HG03460 (cell line): Measurements from ENCODE around the gene SPEM1.
A peak's percentile ranks its signal among the peaks of the same experiment; 100 is the strongest.

Source experiments
- ATAC-seq: cut with Tn5 transposase; IDR thresholded peaks from one replicate; pipeline ENCODE4 v1.9.1; 2021; ENCODE audit not compliant: unreplicated experiment

SPEM1 gene, protein sequence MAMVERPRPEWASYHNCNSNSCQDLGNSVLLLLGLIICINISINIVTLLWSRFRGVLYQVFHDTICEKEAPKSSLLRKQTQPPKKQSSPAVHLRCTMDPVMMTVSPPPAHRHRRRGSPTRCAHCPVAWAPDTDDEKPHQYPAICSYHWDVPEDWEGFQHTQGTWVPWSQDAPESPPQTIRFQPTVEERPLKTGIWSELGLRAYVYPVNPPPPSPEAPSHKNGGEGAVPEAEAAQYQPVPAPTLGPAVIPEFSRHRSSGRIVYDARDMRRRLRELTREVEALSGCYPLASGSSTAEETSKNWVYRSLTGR

DNA sequence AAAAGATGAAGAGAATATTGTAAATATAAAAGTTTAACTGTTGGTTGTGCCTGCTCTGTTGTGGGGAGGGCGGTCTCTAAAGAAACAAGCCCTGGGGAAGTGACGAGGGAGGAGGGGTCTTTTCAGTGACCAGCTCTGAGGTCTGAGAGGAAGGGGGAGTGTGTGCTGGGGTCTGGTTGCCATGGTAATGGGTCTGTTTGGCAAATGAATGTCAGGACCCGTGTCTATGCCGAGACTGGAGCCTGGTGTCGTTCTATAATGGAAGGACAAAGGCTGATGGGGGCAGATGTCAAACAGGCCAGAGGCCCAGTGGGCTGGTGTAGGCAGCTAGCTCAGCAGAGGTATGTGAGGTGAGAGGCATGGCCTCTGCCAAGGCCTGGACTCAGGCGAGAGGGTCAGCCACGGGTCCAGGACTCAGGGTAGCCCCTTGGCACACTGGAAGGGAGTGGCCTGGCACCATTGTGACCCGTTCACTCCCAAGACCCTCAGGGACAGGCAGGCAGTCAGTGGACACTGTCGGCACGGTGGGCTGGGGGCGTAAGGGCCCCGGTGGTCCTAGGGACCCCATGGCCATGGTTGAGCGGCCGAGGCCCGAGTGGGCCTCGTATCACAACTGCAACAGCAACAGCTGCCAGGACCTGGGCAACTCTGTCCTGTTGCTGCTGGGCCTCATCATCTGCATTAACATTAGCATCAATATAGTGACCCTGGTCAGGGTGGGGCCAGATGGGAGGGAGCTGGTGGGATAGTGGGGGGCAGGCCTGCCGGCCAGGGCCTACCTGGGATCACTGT lies at the start of gene SPEM1:
Gene SPEM1 (plus strand): TSS at position 506 of the 792 bp plus-strand sequence. CDS start 61 bp downstream, at position 567.
- no peak for ATAC-seq

DNA sequence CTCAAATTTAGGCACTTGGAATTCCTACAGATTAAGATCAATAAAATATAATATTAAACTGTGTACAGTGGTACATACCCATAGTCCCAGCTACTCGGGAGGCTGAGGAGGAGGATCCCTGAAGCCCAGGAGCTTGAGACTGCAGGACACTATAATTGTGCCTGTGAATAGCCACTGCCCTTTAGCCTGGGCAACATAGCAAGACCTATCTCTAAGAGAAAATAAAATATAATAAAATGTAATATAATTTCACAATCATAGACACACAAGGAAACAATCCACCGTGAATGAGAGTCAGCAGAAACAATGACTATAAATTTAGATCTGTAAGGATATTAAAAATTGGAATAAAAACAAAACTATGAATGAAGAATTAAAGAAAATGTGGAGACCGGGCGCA lies 49.3 kb upstream of the SPEM1 start:
- no peak for ATAC-seq

DNA sequence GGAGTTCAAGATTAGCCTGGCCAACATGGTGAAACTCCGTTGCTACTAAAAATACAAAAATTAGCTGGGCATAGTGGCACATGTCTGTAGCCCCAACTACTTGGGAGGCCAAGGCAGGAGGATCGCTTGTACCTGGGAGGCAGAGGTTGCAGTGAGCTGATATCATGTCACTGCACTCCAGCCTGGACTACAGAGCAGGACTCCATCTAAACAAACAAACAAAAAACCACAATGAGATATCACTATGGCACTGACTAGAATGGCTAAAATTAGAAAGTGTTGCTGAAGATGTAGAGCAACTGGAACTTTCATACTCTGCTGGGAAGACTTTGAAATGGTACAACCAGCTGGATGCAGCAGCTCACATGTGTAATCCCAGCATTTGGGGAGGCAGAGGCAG lies 45.8 kb upstream of the SPEM1 start:
- ATAC-seq = no peak

DNA sequence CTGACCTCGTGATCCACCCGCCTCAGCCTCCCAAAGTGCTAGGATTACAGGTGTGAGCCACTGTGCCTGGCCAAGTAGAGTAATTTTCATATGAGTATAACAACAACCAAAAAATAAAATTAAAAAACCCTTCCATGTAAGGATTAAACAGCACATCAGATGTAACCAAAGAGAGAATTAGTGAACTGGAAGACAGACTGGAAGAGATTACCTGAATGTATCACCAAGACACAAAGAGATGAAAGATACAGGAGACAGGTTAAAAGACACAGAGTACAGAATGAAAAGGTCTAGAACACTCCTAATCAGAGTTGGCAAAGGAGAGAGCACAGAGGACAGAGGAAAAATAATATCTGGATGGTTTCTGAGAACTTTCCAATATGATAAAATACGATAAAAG lies 41.0 kb upstream of the SPEM1 start:
- no peak for ATAC-seq

DNA sequence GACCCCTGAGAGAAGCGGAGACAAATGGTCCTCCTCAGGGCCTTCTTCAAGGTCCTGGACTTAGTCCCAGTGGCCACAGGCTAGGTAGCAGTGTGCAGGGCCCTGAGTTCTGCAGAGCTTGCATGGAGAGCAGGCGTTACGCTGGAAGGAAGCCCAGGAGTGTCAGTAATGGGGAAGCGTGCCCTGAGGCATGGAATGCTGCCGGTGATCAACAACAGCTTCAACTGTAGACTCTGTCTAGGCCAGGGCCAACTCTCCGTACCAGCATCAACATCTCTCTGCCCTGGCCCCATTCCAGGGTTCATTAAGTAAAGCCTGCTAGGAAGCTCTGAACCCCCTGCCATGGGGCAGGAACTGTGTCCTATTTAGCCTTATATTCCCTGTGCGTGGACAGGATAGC lies 39.8 kb upstream of the SPEM1 start:
- no peak for ATAC-seq

DNA sequence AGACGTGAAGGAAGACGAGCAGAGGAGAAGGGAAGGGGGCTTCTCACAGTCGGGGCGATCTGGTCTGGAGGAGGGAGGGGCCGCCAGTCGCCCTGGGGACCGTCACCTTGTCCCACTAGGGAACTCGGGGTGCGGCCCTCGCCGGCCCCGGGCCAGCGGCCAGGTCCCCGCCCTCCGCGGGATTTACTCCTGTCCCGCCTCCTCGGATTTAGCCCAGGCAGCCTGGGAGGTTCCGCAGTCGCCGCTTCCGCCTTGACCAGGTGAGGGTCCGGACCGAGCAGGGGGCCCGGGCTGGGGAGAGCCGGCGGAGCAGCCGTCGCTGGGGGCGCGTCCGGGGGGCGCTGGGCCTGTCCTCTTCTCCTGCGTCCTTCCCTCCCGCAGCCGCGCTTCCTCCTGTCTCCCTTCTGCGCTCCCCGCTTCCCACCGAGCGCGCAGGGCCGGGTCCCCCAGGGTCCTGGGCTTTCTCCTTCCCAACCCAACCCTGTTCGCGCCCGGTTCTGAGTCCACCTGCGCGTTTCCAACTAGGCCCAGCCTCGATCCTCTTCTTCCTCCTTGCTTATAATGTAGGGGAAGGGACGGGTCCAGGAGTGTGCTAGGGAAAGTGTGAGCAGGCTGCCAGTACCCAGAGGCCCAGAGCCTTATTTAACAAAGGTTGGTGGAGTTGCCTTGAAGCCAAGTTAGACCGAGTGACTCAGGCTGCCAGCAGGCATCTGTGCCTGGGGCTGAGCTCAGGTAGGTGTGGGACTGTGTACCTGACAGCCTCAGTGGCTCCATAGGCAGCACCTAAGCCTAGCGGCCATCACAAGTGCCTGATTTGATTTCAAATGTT lies 39.1 kb upstream of the SPEM1 start, which contains the start of gene TNK1:
Gene TNK1 (plus strand): TSS at position 235 of the 829 bp plus-strand sequence. CDS start 1,838 bp downstream, outside the sequence.
- no peak for ATAC-seq

DNA sequence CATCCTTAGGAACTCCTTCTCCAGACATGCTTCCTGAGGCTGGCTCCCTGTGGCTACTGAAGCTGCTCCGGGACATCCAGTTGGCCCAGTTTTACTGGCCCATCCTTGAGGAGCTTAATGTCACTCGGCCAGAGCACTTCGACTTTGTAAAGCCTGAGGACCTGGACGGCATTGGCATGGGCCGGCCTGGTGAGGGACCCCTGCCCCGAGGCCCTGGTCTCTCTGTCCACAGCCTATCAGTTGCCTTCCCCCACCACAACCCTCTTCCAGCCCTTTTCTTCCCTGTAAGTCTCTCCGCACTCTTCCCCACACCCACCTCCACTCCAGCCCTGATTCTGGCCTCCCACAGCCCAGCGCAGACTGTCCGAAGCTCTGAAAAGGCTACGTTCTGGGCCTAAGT lies 37.2 kb upstream of the SPEM1 start:
- no peak for ATAC-seq

DNA sequence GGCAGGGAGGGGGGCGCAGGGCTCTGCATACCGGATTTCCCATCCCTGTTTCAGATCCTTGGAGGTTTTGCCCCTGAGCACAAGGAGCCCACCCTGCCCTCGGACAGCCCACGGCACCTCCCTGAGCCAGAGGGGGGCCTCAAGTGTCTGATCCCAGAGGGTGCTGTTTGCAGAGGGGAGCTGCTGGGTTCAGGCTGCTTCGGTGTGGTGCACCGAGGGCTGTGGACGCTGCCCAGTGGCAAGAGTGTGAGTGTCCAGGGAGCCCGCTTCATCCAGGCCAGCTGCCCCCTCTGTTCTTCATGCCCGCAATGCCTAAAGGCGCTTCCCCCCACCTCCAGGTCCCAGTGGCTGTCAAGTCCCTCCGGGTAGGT lies 36.8 kb upstream of the SPEM1 start:
- ATAC-seq = no peak

DNA sequence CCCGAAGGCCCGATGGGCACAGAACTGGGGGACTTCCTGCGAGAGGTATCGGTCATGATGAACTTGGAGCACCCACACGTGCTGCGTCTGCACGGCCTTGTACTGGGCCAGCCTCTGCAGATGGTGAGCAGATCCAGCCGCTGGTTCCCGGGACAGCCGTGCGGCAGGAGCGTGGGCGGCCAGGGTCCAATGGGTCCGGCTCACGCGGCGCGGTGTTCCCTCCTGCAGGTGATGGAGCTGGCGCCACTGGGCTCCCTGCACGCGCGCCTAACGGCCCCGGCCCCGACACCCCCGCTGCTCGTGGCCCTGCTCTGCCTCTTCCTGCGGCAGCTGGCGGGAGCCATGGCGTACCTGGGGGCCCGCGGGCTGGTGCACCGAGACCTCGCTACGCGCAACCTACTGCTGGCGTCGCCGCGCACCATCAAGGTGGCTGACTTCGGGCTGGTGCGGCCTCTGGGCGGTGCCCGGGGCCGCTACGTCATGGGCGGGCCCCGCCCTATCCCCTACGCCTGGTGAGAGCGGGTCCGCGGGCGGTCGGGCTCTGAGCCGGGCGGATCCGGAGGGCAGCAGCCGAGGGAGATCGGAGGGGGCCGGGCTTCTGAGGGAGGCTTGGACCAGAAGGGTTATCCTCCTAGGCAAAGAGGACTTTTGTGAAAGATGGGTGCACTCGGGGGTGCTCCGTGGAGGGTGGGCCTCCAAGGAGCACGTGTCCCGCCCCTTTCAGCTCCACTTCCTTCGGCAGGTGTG lies 36.2 kb upstream of the SPEM1 start:
- peak; percentile 67 for ATAC-seq

DNA sequence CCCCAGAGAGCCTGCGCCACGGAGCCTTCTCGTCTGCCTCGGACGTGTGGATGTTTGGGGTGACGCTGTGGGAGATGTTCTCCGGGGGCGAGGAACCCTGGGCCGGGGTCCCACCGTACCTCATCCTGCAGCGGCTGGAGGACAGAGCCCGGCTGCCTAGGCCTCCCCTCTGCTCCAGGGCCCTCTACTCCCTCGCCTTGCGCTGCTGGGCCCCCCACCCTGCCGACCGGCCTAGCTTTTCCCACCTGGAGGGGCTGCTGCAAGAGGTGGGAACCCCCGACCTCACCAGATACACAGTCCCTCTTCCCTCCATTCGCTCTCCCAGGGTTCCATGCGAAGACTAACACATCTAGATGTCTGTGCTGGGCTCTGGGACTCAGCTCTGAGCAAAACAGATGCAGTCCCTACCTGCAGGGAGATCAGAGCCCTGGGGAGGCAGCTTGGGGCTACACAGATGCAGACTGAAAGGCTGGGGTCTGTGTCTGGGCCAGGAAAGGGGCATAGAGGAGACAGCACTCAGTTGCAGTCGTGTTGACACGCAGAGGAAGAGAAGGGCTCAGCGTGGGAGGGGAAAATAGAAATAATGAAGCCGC lies 35.5 kb upstream of the SPEM1 start:
- ATAC-seq = no peak

DNA sequence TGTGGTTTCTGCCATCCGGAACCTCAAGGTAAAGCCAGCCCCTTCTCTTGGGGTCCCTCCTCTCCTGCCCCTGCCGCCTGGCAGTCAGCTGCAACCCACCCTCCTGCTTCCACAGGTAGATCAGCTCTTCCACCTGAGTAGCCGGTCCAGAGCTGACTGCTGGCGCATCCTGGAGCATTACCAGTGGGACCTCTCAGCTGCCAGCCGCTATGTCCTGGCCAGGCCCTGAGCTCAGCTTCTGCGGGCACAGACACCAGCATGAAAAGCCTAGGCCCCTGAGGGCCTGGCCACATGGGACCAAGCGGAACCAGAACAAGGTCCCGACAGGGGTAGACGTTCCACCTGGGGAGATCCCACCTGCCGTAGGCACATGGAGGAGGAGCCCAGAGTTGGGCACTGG lies 31.3 kb upstream of the SPEM1 start:
- ATAC-seq = no peak

DNA sequence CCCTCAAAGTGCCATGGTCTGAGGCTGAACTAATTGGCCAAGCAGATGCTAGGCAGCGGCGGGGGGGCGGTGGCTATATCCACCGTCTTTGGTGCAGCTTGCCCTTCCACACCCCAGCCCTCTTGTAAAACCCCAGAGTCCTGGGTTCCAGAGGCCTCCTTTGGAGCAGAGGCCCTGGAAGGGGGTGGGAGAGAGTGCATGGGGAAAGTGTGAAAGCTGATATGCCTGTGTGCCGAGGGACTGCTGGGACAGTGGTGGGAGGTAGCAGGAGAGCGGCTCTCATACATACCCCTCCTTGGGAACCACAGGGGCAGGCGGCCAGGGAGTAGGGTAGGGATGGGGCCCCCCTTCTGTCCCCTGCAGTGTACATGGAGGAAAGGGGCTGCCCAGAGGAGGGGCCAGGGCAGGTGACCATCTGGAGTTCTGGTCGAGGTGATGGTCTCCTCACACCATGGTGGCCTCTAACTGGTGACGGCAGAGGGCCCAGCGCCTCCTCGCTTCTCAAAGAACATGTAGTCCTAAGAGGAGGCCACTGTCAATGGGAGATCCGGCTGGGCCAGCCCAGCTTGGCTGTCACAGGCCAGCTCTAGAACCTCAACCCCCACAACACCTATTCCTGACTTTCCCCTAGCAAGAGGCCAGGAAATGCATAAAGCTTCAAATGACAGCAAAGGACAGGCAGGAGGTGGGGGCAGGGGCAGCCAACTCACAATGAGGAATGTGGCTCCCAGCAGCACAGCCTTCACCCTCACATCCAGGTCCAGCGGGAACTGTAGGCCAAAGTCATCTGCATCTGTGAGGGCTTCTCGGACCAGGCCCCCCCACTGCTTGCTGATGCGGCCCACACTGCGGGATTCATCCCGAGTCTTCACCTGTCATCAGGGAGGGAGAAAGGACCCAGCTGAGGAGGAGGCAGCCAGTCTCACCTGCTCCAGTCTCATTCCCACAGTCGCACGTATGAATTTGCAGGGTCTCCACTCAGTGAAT lies 29.9 kb upstream of the SPEM1 start:
- no peak for ATAC-seq

DNA sequence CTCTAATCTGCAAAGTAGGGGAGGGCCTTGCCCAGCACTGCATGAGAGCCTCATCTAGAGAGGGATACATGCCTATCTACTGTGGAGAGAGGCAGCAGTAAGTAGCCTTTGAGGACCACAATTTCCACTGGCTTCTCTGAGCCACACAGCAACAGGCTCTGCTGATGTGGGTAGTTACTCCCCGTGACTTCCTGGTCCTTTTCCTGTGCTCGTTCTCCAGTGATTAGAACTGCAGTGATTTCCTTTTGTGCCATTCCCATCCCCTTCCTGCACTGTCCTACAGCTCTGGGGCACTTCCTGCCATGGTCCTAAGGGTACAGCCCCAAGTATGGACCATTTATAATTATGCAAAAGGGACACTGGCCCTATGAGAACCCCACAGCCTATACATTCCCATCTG lies 28.8 kb upstream of the SPEM1 start:
- no peak for ATAC-seq

DNA sequence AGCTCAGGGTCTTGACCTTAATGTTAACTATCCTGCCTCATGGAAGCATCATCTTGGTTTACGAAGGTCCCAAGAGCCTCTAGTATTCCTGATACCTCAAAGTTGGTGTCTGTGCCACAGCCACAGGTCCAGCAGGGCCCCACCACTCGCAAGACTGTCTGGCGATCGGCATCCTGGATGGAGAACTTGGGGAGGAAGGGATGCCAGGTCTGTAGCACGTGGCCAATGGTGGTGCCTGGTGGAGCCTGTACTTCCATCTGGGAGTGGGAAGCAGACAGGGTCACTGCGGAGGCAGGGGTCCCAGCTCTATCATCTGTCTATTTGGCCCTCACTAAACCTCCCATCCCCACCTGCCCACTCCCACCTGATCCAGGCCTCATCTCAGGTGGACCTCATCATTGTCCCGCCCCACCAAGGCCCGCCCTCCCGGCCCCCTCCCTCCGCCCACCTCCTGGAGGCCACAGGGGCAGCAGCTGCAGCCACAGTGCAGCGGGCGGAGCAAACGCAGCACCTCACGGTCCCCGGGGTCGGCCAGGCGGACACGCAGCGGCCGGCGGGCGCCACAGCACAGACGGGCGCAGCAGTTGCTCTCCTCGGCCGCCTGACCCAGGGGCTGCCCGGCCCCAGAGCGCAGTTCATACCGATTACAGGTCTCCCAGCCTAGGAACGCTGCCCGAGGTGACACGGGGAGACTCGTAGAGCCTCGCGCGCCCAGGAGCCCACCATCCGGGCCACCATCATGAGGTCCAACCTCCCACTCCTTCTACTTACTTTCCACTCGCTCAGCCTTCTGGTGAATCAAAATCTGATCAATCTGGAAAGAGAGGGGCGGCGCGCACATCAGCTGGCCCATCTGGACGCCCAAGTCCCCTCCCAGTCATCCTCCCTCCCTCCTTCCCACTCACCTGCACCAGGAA lies 27.2 kb upstream of the SPEM1 start:
- ATAC-seq = no peak

DNA sequence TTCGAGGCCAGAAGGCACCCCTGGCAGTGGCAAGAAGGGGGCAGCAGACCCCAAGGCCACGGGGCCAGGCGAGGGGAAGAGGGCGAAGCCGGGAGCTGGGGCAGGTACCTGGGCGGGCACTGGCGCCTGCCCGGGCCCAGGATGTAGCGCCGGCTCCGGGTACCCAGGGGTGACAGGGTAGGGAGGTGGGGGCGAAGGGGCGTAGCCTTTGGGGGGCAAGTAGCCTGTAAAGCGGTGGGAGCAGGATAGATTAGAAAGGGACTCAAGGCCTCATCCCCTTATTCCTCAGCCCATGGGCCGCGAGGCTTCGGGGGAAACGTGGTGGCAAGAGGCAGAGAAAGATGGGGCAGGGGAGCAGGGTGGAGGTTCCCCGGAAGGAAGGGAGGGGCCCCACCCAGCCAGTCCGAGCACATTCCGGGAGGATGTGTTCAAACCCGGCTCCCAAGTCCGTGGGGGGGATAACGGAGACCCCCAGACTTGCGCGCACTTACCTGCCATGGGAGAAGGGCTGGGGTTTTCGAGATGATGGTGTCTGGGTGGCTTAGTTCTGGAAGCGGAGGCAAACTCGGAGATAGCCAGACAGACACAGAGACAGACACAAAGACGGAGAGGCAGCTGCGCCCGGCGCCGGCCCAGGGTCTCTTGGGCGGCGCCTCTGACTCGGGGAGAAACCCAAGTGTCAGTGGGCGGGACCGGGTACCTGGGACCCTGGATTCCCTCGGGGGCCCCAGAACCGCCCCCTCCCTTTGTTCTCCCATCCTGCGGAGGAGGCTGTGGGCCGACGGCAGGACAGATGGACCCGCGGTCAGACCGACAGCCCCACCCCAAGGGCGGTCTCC lies 26.3 kb upstream of the SPEM1 start:
- peak; percentile 43 for ATAC-seq

DNA sequence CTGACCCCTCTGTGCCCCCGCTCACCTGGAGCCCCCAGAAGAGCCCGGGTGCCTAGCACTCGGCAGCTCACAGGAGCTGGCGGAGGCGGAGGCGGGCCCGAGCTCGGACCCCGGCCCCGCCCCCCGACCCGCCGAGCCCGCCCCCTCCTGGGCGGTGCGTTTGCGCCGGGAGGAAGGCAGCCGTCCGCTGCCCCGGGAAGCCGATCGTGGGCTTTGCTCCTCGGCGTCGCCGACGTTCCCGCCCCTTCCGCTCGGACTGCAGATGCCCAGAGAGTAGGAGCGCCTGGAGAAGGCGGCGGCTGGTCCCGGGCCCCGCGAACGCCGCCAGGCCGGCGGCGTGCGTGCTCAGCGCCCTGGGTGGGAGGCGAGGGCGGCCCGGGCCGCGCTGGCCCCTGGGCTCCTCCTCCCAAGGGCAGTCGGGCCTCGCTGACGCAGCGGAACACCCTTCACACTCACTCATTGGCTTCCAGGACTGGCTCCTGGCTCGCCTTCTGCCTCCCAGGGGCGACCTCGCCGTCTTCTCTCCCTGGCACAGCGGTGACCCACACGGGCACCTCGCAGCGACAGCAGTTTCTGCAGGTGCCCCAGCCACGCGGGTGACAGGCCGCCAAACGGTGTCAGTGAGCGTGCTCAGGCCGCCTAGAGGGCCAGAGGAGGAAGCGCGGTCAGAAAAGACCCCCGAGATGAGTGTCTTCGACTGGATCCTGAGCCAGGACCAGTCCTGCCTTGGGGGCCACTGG lies 25.5 kb upstream of the SPEM1 start, which contains the start of gene PLSCR3:
Gene PLSCR3 (minus strand): TSS at position 74 of the 740 bp plus-strand sequence. CDS start 415 bp downstream, outside the sequence.
- peak; percentile 68 for ATAC-seq
